Ascending aorta (tissue), 2 donors: ENCODE measurements around the gene UMPS. TPM values are rescaled to one million over a fixed set of nuclear protein-coding genes. Genes with fewer than 3 reads are reported as not detected.
A peak's percentile ranks its signal among the peaks of the same experiment; 100 is the strongest.

Source experiments
- DNase-seq, 2 donors: peaks; one replicate each; pipeline ENCODE4 v3.0.0-alpha.2; 2019; ENCODE audit warnings: low spot score in 2 of 2
- H3K27ac ChIP-seq, 2 donors: fragments of 200-600 bp; sonication (generic); one replicate each; pipeline ENCODE4 v1.5.1; 2016 to 2017; ENCODE audit warnings: mild to moderate bottlenecking in 1 of 2
- H3K27me3 ChIP-seq: fragments of 200-600 bp; sonication (generic); one replicate; pipeline ENCODE4 v1.5.1; 2017
- H3K36me3 ChIP-seq, 2 donors: fragments of 200-600 bp; sonication (generic); one replicate each; pipeline ENCODE4 v1.5.1; 2016
- H3K4me1 ChIP-seq, 2 donors: fragments of 200-600 bp; sonication (generic); one replicate each; pipeline ENCODE4 v1.5.1; 2016 to 2017; ENCODE audit warnings: mild to moderate bottlenecking in 1 of 2
- H3K4me3 ChIP-seq, 2 donors: fragments of 200-600 bp; sonication (generic); one replicate each; pipeline ENCODE4 v1.5.1; 2016 to 2017; ENCODE audit warnings: mild to moderate bottlenecking in 1 of 2
- H3K9me3 ChIP-seq, 2 donors: fragments of 200-600 bp; sonication (generic); one replicate each; pipeline ENCODE4 v1.5.1; 2016
- CTCF ChIP-seq, 3 experiments: fragments of 200-600 bp in 2 of 3; fragments of 450-650 bp in 1 of 3; sonication (generic) in 2 of 3; IDR thresholded peaks; one replicate each; pipeline ENCODE4 v1.5.1; 2016 to 2019; ENCODE audit warnings: antibody characterized with exemption in 3 of 3, mild to moderate bottlenecking in 1 of 3, moderate library complexity in 1 of 3
- intact Hi-C: fragments of 100-400 bp; cut with DNase I; formaldehyde crosslinking; loops from one replicate; pipeline ENCODE4 v1.15.1; 2023
- total RNA-seq: library from RNA; depleted of rRNA; stranded (reverse); fragments of >200 nt; gene quantifications from one replicate; pipeline ENCODE4 v1.1.0, GENCODE V29; 2016

Gene UMPS
- total RNA-seq, 1 donor from 2014 or later, result 4.5 TPM

GRCh38 chr3:124793054-124793739 lies 62.9 kb downstream of the UMPS start:
- Histone ChIP-seq H3K27ac (peak overlapping the region; percentile 78 to 81), H3K9me3 (no peaks in the 10 kb centered on the region), H3K27me3 (no peaks in the 10 kb centered on the region), H3K36me3 (peaks cover 31 to 32% of the 10 kb centered on the region in 2 donors), H3K4me3 (no peak overlapping the region), H3K4me1 (peaks cover 0 to 42% of the 10 kb centered on the region in 2 donors)
- no peak for TF ChIP-seq CTCF (IDR thresholded peaks at IDR 0.05)
- DNase-seq, result no peak
- intact Hi-C loops, result loop anchor here (2.0 kb wide), 1 partner anchor 18 kb away; no protein-coding TSS in a partner anchor

- Histone ChIP-seq H3K4me3 (no peak overlapping the region), H3K27ac (no peak overlapping the region), H3K4me1 (peaks cover 0 to 41% of the 10 kb centered on the region in 2 donors), H3K36me3 (peaks cover 32 to 35% of the 10 kb centered on the region in 2 donors), H3K27me3 (no peaks in the 10 kb centered on the region), H3K9me3 (no peaks in the 10 kb centered on the region)
- intact Hi-C loops, result no loop called here
- no peak for DNase-seq
- TF ChIP-seq CTCF (IDR thresholded peaks at IDR 0.05), result no peak
Measured at GRCh38 chr3:124796477-124796876, 66.2 kb downstream of the UMPS start.

- DNase-seq, result no peak
- H3K4me3 ChIP-seq, result no peak overlapping the region
- intact Hi-C loops, result no loop called here
- no peaks in the 10 kb centered on the region for H3K9me3 ChIP-seq
- no peaks in the 10 kb centered on the region for H3K27me3 ChIP-seq
- H3K36me3 ChIP-seq, result peaks cover 32 to 42% of the 10 kb centered on the region in 2 donors
- TF ChIP-seq CTCF (IDR thresholded peaks at IDR 0.05), result no peak
- H3K27ac ChIP-seq, result peak overlapping the region in 1 of 2 donors; percentile 43
- H3K4me1 ChIP-seq, result peaks cover 0 to 41% of the 10 kb centered on the region in 2 donors
Measured at GRCh38 chr3:124797426-124797945, 67.2 kb downstream of the UMPS start.

Other genes with a start within 250 kb of the UMPS start
- 595 TPM for gene ITGB5, start 156.9 kb downstream of the UMPS start, total RNA-seq
- not detected for gene MUC13, start 204.3 kb downstream of the UMPS start, total RNA-seq